Measurements from ENCODE around the gene DAPK2.

DAPK2 gene

DNA sequence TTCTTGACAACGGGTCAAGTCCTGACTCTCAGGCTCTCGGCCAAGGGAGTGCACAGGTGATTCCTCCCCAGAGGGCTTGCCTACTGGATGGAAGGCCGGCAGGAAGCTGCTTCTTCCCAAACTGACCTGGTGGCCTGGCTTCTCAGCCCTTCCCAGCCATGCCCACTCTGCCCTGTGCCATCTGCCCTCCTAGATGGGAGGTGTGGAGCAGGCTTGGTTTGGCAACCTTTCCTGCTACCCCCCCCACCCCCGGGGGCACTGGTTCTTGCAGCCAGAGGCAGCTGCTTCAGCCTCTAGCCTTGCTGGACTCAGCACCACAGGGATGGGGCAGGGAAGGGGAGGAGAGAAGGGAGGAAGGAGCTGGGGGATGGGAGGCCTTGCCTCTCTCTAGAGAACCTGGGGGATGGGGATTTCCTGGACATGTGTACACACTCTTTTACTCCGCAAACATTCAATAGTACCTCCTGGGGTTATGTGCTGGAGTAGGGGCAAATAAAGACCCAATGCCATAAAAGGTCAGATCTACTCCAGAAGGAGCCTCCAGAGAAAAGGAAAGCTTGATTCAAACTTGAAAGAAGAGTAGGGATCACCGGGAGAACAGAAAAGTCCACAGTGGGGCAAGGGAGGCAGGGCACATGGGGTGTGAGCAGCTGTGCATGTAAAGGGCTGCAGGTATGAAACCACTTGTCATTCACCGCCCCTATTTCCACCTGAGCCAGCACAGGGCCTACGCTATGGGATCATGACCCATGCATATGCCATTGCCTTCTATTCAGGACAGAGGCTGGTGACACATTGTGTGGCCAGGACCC is 4.2 kb upstream of the DAPK2 start:
- no peak for DNase-seq (ENCODE audit: low read depth)
- no peak overlapping the region for H3K4me3 ChIP-seq (ENCODE audit: low read depth, low read length)
- TF ChIP-seq POLR2A (IDR thresholded peaks at IDR 0.05; ENCODE audit: extremely low read depth, insufficient read length) (no peak), MYC (IDR thresholded peaks at IDR 0.05; ENCODE audit: low read depth, low read length) (no peak)
- TF ChIP-seq, protein P1, sequence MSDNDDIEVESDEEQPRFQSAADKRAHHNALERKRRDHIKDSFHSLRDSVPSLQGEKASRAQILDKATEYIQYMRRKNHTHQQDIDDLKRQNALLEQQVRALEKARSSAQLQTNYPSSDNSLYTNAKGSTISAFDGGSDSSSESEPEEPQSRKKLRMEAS (IDR thresholded peaks at IDR 0.05; ENCODE audit: low read depth, low read length), result no peak
- TF ChIP-seq, protein P2, sequence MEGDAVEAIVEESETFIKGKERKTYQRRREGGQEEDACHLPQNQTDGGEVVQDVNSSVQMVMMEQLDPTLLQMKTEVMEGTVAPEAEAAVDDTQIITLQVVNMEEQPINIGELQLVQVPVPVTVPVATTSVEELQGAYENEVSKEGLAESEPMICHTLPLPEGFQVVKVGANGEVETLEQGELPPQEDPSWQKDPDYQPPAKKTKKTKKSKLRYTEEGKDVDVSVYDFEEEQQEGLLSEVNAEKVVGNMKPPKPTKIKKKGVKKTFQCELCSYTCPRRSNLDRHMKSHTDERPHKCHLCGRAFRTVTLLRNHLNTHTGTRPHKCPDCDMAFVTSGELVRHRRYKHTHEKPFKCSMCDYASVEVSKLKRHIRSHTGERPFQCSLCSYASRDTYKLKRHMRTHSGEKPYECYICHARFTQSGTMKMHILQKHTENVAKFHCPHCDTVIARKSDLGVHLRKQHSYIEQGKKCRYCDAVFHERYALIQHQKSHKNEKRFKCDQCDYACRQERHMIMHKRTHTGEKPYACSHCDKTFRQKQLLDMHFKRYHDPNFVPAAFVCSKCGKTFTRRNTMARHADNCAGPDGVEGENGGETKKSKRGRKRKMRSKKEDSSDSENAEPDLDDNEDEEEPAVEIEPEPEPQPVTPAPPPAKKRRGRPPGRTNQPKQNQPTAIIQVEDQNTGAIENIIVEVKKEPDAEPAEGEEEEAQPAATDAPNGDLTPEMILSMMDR (IDR thresholded peaks at IDR 0.05; ENCODE audit: low read depth, low read length), result no peak

DNA sequence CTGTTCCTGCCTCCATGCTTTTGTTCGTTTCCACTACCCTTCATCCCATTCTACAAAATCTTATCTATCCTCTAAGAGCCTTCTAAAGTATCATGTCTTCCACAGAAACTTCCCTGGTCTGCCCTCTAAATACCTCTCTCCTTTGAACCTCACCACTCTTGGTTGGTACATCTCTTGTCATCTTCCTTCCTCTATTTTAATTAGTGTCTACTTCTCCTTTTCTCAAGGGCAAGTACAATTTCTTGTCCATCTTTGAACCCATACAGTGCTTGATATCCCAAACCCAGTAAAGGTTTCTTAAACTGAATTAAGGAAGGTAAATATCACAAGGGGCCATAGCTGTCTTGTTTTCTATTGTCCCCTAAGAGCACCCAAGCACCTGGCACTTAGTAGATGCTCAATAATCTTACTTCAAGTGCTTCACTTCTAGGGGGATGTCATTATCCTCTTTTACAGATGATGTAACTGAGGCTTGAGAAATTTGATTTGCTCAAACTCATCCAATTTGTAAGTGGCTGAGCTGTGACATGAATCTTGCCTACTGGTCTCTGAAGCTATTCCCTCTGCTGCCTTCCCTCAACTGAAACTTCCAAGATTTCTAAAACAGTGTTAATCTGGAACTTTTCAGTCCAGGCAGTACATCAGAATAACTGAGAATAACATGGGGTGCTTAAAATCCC is 2.6 kb upstream of the DAPK2 start:
- peak; percentile 54 for DNase-seq (ENCODE audit: low read depth)
- TF ChIP-seq, protein P1 (IDR thresholded peaks at IDR 0.05; ENCODE audit: low read depth, low read length), result no peak
- TF ChIP-seq POLR2A (IDR thresholded peaks at IDR 0.05; ENCODE audit: extremely low read depth, insufficient read length) (no peak), MYC (IDR thresholded peaks at IDR 0.05; ENCODE audit: low read depth, low read length) (no peak)
- TF ChIP-seq, protein P2 (IDR thresholded peaks at IDR 0.05; ENCODE audit: low read depth, low read length), result no peak
- H3K4me3 ChIP-seq (ENCODE audit: low read depth, low read length), result no peak overlapping the region

DNA sequence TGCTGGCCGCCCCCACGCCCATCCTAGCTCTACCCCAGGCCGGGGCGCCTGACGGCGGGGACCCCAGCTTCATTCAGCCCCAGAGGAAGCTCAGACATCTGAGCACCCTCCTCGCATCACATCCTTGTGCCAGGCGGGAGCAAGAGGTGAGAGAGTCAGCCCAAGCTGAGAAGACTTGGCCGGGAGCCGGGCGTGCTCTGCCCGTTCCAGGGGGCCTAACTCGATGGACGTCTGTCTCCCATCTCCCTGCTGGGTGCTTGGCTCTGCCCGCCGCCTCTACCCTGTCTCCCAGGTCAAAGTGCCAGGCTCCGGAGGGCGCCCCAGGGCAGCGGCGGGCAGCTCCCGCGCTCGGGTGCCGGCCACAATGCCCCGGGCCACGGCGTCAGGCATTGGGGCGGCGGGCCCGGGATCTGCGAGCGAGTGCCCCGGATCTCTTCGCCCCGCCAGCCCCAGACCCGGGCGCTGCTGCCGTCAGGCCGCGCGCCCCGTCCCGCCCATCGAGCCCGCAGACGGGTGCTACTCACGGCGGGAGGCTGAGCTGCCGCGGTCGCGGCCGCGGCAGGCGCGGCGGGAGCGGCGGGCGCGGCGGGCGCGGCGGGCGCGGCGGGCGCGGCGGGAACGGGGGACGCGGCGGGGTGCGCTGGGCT is 388 bp downstream of the DAPK2 start:
- peak; percentile 13 for DNase-seq (ENCODE audit: low read depth)
- H3K4me3 ChIP-seq (ENCODE audit: low read depth, low read length), result no peak overlapping the region
- no peak for TF ChIP-seq POLR2A (IDR thresholded peaks at IDR 0.05; ENCODE audit: extremely low read depth, insufficient read length)

DNA sequence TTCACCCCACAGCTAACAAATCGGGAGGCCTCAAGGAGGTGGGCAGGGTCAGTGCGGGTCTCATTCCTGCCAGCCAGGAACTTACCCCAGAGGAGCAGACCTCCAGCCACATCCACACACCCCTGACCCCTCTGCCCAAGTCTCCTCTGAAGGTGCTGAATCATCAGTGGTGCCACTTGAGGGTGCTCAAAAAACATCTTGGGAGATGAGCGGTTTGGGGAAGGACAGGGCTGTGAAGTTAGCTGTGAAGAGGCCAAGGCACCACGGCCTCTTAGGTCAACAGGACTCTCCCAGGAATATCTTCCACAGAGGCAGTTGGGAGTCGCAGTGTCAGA is 1.2 kb downstream of the DAPK2 start:
- peak; percentile 31 for DNase-seq (ENCODE audit: low read depth)
- no peak overlapping the region for H3K4me3 ChIP-seq (ENCODE audit: low read depth, low read length)

DNA sequence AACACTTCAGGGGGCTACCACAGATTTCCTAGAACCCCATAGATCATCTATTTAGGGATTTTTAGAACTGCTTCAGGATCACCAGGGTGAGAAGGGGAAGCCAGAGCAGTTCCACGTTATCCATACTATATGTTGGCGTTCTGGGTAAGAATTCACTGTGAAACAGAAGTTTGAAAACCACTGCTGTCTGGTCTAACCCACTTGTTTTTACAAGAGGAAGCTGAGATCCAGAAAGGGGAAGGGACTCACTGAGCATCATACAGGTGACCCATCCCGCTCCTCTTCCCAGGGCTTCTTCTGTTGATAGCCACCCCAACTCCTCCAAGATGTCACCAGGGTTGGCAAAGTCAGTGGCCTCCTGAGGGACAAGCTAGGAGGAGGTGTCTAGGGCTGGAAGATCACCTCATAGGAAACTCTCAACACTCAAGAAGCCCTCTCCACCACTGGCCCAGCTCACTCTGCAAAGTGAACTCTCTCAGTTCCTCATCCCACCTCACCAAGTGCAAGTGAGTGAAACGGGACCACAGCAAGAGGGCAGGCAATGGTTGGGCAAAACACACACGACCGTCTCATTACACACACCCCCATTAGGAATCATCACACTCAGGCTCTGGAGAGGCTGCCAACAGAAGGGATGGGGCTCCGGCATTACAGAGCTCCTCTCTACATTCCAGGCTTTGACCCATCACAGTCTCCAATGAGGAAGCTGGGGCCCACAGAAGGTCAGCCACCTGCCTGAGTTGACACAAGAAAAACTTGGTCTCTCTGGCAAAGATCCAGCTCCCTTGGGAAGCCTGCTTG is 1.8 kb downstream of the DAPK2 start:
- peak; percentile 40 for DNase-seq (ENCODE audit: low read depth)

More for the DNA sequence above, 1.2 kb downstream of the DAPK2 start:
- TF ChIP-seq, protein P1 (IDR thresholded peaks at IDR 0.05; ENCODE audit: low read depth, low read length), result no peak
- TF ChIP-seq POLR2A (IDR thresholded peaks at IDR 0.05; ENCODE audit: extremely low read depth, insufficient read length), result no peak
- no peak for TF ChIP-seq MYC (IDR thresholded peaks at IDR 0.05; ENCODE audit: low read depth, low read length)
- TF ChIP-seq, protein P2 (IDR thresholded peaks at IDR 0.05; ENCODE audit: low read depth, low read length), result no peak

DNA sequence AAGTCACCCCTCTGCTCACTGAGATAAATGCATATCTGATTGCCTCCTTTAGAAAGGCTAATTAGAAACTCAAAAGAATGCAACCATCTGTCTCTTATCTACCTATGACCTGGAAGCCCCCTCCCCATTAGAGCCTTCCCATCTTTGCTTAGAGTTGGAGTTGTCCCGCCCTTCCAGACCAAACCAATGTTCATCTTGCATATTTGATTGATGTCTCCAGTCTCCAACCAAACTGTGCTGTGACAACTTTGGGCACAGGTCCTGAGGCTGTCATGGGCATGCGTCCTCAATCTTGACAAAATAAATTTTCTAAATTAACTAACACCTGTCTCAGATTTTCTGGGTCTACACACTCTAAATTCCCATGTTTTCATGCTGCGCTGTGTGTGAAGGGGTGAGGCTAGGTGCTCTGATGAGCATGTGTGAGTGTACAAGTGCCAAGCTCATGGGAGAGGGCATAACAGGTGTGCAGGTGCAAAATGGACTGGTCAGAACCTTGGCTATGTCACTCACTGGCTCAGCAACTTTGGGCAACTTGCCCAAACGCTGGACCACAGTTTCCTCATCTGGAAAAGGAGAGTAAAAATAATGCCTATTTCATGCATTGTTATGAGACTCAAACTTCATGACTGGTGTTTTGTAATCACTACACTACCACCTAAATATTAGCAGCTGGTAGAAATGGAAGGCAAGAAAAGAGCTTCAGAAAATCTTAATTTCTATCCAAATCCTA is 7.2 kb downstream of the DAPK2 start:
- no peak overlapping the region for H3K4me3 ChIP-seq (ENCODE audit: low read depth, low read length)
- TF ChIP-seq, protein P2 (IDR thresholded peaks at IDR 0.05; ENCODE audit: low read depth, low read length), result no peak
- TF ChIP-seq MYC (IDR thresholded peaks at IDR 0.05; ENCODE audit: low read depth, low read length), result no peak
- TF ChIP-seq POLR2A (IDR thresholded peaks at IDR 0.05; ENCODE audit: extremely low read depth, insufficient read length), result no peak
- TF ChIP-seq, protein P1 (IDR thresholded peaks at IDR 0.05; ENCODE audit: low read depth, low read length), result no peak
- no peak for DNase-seq (ENCODE audit: low read depth)

More for the DNA sequence above, 1.8 kb downstream of the DAPK2 start:
- TF ChIP-seq MYC (IDR thresholded peaks at IDR 0.05; ENCODE audit: low read depth, low read length) (no peak), POLR2A (IDR thresholded peaks at IDR 0.05; ENCODE audit: extremely low read depth, insufficient read length) (no peak)
- no peak overlapping the region for H3K4me3 ChIP-seq (ENCODE audit: low read depth, low read length)
